ENCODE measurements around the gene CASK. TPM values are rescaled to one million over a fixed set of nuclear protein-coding genes. Genes with fewer than 3 reads are reported as not detected.

Gene CASK
- total and polyA plus RNA-seq, 4 donors: 3.6 to 14.8 (median 6.2) TPM

- Histone ChIP-seq H3K9ac (ENCODE audit: low read depth in 1 of 2, low read length in 2 of 2) (no peak overlapping the region), H3K27ac (ENCODE audit: low read depth in 1 of 2, low read length in 2 of 2) (no peak overlapping the region), H3K36me3 (ENCODE audit: control insufficient read depth in 4 of 4, insufficient read depth in 3 of 4, low read depth in 1 of 4, low read length in 3 of 4) (peaks cover 0 to under 1% (median 0%) of the 10 kb centered on the region in 4 donors), H3K27me3 (ENCODE audit: control insufficient read depth in 4 of 4, insufficient read depth in 4 of 4, low read length in 3 of 4) (no peaks in the 10 kb centered on the region), H3K9me3 (ENCODE audit: control insufficient read depth in 4 of 4, low read length in 3 of 4) (no peaks in the 10 kb centered on the region), H3K4me3 (ENCODE audit: low read depth in 1 of 3, low read length in 3 of 3) (no peak overlapping the region), H3K4me1 (ENCODE audit: control insufficient read depth in 4 of 4, insufficient read depth in 4 of 4, low read length in 3 of 4) (no peaks in the 10 kb centered on the region)
- TF ChIP-seq HNF4G (IDR thresholded peaks at IDR 0.05): no peak
- WGBS: 94% methylated on average over 9 of the region's 9 CpGs
- DNase-seq (ENCODE audit: low spot score): no peak
Measured at GRCh38 chrX:41518127-41518840, 405.1 kb downstream of the CASK start.

- H3K4me3 ChIP-seq (ENCODE audit: low read depth in 1 of 3, low read length in 3 of 3): no peak overlapping the region
- no peak for DNase-seq (ENCODE audit: low spot score)
- no peaks in the 10 kb centered on the region for H3K9me3 ChIP-seq (ENCODE audit: control insufficient read depth in 4 of 4, low read length in 3 of 4)
- H3K4me1 ChIP-seq (ENCODE audit: control insufficient read depth in 4 of 4, insufficient read depth in 4 of 4, low read length in 3 of 4): no peaks in the 10 kb centered on the region
- no peaks in the 10 kb centered on the region for H3K36me3 ChIP-seq (ENCODE audit: control insufficient read depth in 4 of 4, insufficient read depth in 3 of 4, low read depth in 1 of 4, low read length in 3 of 4)
- no peak overlapping the region for H3K9ac ChIP-seq (ENCODE audit: low read depth in 1 of 2, low read length in 2 of 2)
- WGBS: 92% methylated on average over 4 of the region's 4 CpGs
- TF ChIP-seq RXRA (IDR thresholded peaks at IDR 0.05) (no peak), FOXA2 (IDR thresholded peaks at IDR 0.05) (no peak), EGR1 (IDR thresholded peaks at IDR 0.05; ENCODE audit: low read depth in 2 of 2) (no peak), JUND (IDR thresholded peaks at IDR 0.05) (no peak), YY1 (IDR thresholded peaks at IDR 0.05) (no peak), HNF4G (IDR thresholded peaks at IDR 0.05) (no peak), MAX (IDR thresholded peaks at IDR 0.05) (no peak), GABPA (IDR thresholded peaks at IDR 0.05 in 1 of 2, conservative IDR thresholded peaks at IDR 0.05 in 1 of 2) (no peak), ZBTB33 (IDR thresholded peaks at IDR 0.05) (no peak), RAD21 (IDR thresholded peaks at IDR 0.05) (no peak), ATF3 (IDR thresholded peaks at IDR 0.05) (no peak), REST (IDR thresholded peaks at IDR 0.05) (no peak), HNF4A (conservative IDR thresholded peaks at IDR 0.05) (no peak), SP1 (IDR thresholded peaks at IDR 0.05) (no peak), FOXA1 (IDR thresholded peaks at IDR 0.05) (no peak), CTCF (IDR thresholded peaks at IDR 0.05; ENCODE audit: low read depth, low read length, missing input control) (no peak), TAF1 (conservative IDR thresholded peaks at IDR 0.05) (no peak), NR2F2 (IDR thresholded peaks at IDR 0.05) (no peak)
- no peaks in the 10 kb centered on the region for H3K27me3 ChIP-seq (ENCODE audit: control insufficient read depth in 4 of 4, insufficient read depth in 4 of 4, low read length in 3 of 4)
- no peak overlapping the region for H3K27ac ChIP-seq (ENCODE audit: low read depth in 1 of 2, low read length in 2 of 2)
Measured at GRCh38 chrX:41516999-41517765, 406.2 kb downstream of the CASK start.
